Stimulated activated naive CD8-positive, alpha-beta T cell treated with anti-CD3 and anti-CD28 coated beads, Interleukin-15, amount 100 ng/mL, for 72 hours (primary cell): ENCODE measurements around the gene PASK.
A peak's percentile ranks its signal among the peaks of the same experiment; 100 is the strongest.

Experiments used
- ATAC-seq: fragments of 150-1000 bp; cut with Tn5 transposase; 2 replicates; pipeline ENCODE4 v1.10.0; 2021; ENCODE audit warnings: mild to moderate bottlenecking, moderate library complexity
- DNase-seq, 2 donors: peaks; one replicate each; pipeline ENCODE4 v3.0.0; 2021 to 2022
- H3K27ac Mint-ChIP-seq, 2 donors: one replicate each; pipeline ENCODE4 v1.8.0; 2022; ENCODE audit warnings: mild to moderate bottlenecking in 2 of 2, mixed read lengths in 2 of 2, moderate library complexity in 2 of 2
- H3K27me3 Mint-ChIP-seq: one replicate; pipeline ENCODE4 v1.8.0; 2022; ENCODE audit warnings: mixed read lengths
- H3K4me1 Mint-ChIP-seq: one replicate; pipeline ENCODE4 v1.8.0; 2022; ENCODE audit warnings: mild to moderate bottlenecking, mixed read lengths
- H3K4me3 Mint-ChIP-seq, 2 donors: one replicate each; pipeline ENCODE4 v1.8.0; 2022; ENCODE audit warnings: mild to moderate bottlenecking in 2 of 2, mixed read lengths in 2 of 2, moderate library complexity in 1 of 2
- H3K9me3 Mint-ChIP-seq, 2 donors: one replicate each; pipeline ENCODE4 v1.8.0; 2022; ENCODE audit warnings: mixed read lengths in 2 of 2

PASK gene

GRCh38 chr2:241157841-241158545 lies 8.7 kb upstream of the PASK start:
- H3K27me3 Mint-ChIP-seq = no peaks in the 10 kb centered on the region
- peaks cover 16% of the 10 kb centered on the region for H3K4me1 Mint-ChIP-seq
- ATAC-seq (no peak), DNase-seq (no peak)
- H3K4me3 Mint-ChIP-seq = no peak overlapping the region
- H3K27ac Mint-ChIP-seq = no peak overlapping the region
- no peaks in the 10 kb centered on the region for H3K9me3 Mint-ChIP-seq

DNA sequence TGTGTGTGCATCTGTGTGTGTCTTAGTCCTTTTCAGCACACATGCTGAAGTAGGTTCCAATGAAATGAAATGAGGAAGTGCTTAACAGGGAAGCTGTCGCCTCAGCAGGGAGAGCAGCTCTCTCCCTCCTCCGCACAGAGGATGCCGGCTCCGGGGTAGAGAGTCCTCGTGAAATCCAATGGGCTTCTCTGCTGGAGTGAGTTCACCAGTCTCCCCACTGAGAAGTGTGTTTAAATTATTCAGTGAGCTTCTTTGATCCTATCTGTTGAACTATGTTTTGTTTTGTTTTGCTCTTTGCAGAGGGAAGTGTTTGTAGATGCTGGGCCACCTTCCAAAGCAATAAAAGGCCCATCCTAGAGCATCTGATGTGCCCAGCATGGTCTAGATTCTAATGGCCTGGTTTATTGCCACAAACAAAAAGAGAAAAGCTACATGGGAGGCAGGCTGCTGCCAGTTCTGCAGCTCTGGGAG lies 7.7 kb upstream of the PASK start:
- H3K9me3 Mint-ChIP-seq = no peaks in the 10 kb centered on the region
- no peak overlapping the region for H3K4me3 Mint-ChIP-seq
- peaks cover 24% of the 10 kb centered on the region for H3K4me1 Mint-ChIP-seq
- H3K27ac Mint-ChIP-seq = no peak overlapping the region
- no peaks in the 10 kb centered on the region for H3K27me3 Mint-ChIP-seq
- no peak for DNase-seq
- ATAC-seq = no peak

- H3K27me3 Mint-ChIP-seq = no peaks in the 10 kb centered on the region
- DNase-seq (no peak), ATAC-seq (no peak)
- H3K27ac Mint-ChIP-seq = no peak overlapping the region
- peaks cover 34% of the 10 kb centered on the region for H3K4me1 Mint-ChIP-seq
- H3K9me3 Mint-ChIP-seq = no peaks in the 10 kb centered on the region
- H3K4me3 Mint-ChIP-seq = no peak overlapping the region
These were observed 6.7 kb upstream of the PASK start for GRCh38 chr2:241155936-241156335.

- Mint-ChIP-seq H3K27ac (no peak overlapping the region), H3K9me3 (no peaks in the 10 kb centered on the region), H3K27me3 (no peaks in the 10 kb centered on the region), H3K4me1 (peaks cover 41% of the 10 kb centered on the region), H3K4me3 (no peak overlapping the region)
- ATAC-seq (no peak), DNase-seq (no peak)
These were observed 5.6 kb upstream of the PASK start for GRCh38 chr2:241154915-241155314.

DNA sequence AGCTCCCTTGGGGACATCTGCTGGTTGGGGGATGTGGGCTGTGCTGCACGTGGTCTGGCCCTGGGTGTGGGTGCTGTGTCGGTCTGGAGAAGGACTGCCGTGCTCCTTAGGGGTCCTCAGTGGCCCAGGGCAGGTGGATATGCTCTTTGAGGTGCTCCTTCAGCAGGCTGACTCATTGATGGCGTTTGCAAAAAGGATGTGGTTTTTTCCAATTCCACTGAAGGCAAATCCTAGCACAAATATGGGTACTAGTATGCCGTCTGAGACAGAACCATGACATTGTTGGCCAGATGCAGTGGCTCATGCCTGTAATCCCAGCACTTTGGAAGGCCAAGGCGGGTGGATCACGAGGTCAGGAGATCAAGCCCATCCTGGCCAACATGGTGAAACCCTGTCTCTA lies 4.3 kb upstream of the PASK start:
- Mint-ChIP-seq H3K27ac (no peak overlapping the region), H3K4me1 (peaks cover 42% of the 10 kb centered on the region), H3K9me3 (no peaks in the 10 kb centered on the region), H3K4me3 (no peak overlapping the region), H3K27me3 (no peaks in the 10 kb centered on the region)
- ATAC-seq = no peak
- DNase-seq = no peak

GRCh38 chr2:241151934-241152660 lies 2.8 kb upstream of the PASK start:
- Mint-ChIP-seq H3K27me3 (no peaks in the 10 kb centered on the region), H3K27ac (peak overlapping the region in 1 of 2 donors; percentile 19), H3K4me1 (peaks cover 51% of the 10 kb centered on the region), H3K9me3 (no peaks in the 10 kb centered on the region), H3K4me3 (peak overlapping the region in 1 of 2 donors; percentile 96)
- DNase-seq (no peak), ATAC-seq (no peak)

DNA sequence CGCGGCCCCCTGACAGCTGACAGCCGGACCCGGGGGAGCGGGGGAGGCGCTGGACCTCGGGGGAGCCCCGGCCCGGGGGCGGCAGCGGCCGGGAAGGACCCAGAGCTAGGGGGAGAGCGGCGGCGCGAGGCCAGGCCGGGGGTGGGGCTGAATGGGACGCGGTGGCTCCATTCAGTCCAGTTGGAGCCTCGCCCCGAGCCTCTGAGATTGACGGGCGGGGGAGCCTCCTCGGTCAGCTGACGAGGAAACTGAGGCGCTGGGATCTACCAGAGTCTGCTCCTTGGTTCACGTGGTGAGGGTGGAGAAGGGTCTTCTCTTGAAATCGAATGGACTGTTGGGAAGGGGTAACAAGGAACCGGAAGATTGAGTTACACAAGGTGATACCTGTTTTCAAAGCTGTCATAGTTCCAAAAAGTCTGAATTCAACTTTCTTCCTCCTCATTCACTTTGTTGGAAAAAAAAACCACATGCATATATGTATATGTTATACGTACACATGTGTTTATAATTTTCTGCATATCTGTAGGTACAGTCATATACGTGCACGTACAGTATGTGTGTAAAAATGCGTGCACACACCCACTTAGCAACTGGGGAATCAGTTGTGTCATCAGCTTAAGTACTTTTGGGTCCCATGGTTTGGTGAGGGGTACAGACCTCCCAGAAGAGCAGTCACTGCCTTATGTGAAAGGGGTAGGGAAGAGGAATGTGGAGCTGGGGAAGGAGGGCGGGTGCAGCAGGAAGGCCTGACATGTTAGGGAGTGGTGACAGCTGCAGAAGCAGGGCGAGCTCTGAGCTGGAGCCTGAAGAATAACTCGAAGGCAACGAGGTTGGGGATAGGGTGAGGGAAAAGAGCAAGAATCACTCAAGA lies 1.6 kb upstream of the PASK start:
- DNase-seq = no peak
- H3K27ac Mint-ChIP-seq = peak overlapping the region; percentile 77 to 93
- no peaks in the 10 kb centered on the region for H3K27me3 Mint-ChIP-seq
- H3K4me1 Mint-ChIP-seq = peaks cover 49% of the 10 kb centered on the region
- H3K4me3 Mint-ChIP-seq = peak overlapping the region; percentile 85 to 96
- H3K9me3 Mint-ChIP-seq = no peaks in the 10 kb centered on the region
- peak; percentile 8 for ATAC-seq

DNA sequence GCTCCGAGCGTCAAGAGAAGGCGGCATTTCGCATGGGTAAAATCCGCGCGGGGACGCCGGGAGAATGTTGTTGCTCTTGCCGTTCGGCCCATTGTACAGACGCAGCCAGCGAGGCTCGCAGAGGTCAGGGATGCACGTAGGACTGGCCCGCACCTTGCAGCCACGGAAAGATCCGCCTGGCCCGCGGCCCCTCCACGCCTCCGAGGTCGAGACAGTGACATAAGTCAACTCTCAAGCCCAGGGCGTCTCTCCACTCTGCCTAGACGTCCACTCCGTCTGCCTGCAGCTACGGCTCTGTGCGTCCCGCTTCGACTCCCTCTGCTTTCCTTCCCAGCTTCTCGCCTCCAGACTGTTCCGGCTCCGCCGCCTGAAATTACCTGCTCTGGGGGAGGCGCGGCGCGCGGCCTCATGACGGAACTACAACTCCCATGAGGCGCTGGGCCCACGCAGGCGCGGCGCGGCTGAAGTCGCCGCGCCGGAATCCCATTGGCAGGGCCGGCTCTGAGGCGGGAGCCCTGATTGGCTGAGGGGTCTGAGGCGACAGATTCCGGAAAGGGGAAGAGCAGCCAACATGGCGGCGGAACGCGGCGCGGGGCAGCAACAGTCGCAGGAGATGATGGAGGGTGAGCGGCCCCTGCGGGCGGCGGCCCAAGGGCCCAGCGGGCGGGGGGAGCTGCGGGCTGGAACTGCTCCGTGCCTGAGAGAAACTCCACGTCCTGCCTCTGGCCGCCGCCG lies 820 bp upstream of the PASK start, which contains the start of gene PPP1R7:
Gene PPP1R7 (plus strand): TSS at position 543 of the 735 bp plus-strand sequence. CDS start 29 bp downstream, at position 572.
- peak; percentile 92 to 95 for DNase-seq
- peaks cover 49% of the 10 kb centered on the region for H3K4me1 Mint-ChIP-seq
- no peaks in the 10 kb centered on the region for H3K9me3 Mint-ChIP-seq
- H3K27me3 Mint-ChIP-seq = no peaks in the 10 kb centered on the region
- peak within 1 kb of the TSS; percentile 85 to 96 for H3K4me3 Mint-ChIP-seq
- peak; percentile 82 for ATAC-seq
- H3K27ac Mint-ChIP-seq = peak within 1 kb of the TSS; percentile 92 to 93

DNA sequence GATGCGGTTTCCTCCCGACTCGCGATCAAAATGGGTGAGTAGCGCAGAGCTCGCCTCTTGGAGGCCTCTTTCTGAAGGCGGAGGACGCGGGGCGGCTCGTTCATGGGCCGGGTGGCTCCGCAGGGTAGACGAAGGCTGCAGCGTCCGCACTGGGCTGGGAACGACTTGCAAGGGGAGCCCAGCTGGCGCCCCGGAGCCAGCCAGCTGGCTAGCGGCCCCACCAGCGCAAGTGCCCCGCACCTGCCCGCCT lies 328 bp upstream of the PASK start:
- no peak for DNase-seq

DNA sequence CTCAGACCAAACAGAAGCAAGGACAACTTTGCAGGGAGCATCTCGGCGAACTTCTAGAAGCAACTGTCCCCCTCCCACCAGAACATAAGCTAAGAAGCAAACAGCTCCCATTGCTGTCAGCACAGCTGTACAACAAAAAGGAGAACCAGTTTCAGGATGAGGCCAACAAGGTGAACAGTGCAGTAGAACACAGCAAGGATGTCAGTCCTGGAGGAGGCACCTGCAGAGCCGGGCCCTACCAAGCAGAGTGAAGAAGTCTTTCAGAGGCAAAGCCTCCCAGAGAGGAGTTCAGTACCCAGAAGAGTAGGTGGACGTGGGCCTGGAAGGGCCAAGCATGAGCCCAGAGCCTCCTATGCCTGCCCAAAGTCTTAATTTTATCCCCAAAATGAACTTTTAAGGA lies 1.0 kb downstream of the PASK start:
- H3K27ac Mint-ChIP-seq = peak overlapping the region in 1 of 2 donors; percentile 89
- no peaks in the 10 kb centered on the region for H3K9me3 Mint-ChIP-seq
- ATAC-seq (no peak), DNase-seq (no peak)
- peak overlapping the region; percentile 85 to 96 for H3K4me3 Mint-ChIP-seq
- H3K4me1 Mint-ChIP-seq = peaks cover 44% of the 10 kb centered on the region
- H3K27me3 Mint-ChIP-seq = no peaks in the 10 kb centered on the region

More for the DNA sequence above, 328 bp upstream of the PASK start:
- no peaks in the 10 kb centered on the region for H3K27me3 Mint-ChIP-seq
- peak overlapping the region; percentile 85 to 96 for H3K4me3 Mint-ChIP-seq
- peak; percentile 40 for ATAC-seq
- peak overlapping the region; percentile 72 to 92 for H3K27ac Mint-ChIP-seq
- peaks cover 49% of the 10 kb centered on the region for H3K4me1 Mint-ChIP-seq
- no peaks in the 10 kb centered on the region for H3K9me3 Mint-ChIP-seq

DNA sequence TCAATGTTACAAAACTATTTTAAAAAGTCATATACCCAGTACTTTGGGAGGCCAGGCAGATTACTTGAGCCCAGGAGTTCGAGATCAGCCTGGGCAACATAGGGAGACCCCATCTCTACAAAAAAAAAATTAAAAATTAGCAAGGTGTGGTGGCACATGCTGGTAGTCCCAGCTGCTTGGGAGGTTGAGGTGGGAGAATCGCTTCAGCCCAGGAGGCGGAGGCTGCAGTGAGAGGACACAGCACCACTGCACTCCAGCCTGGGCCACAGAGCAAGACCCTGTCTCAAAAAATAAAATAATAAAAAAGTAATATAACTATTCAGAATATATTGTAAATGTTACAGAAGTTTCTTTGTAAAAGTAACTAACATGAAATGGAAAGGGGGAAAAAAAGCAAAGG lies 1.9 kb downstream of the PASK start:
- ATAC-seq (no peak), DNase-seq (no peak)
- Mint-ChIP-seq H3K4me3 (peak overlapping the region in 1 of 2 donors; percentile 96), H3K27ac (no peak overlapping the region), H3K4me1 (peaks cover 37% of the 10 kb centered on the region), H3K9me3 (no peaks in the 10 kb centered on the region), H3K27me3 (no peaks in the 10 kb centered on the region)

- H3K9me3 Mint-ChIP-seq = no peaks in the 10 kb centered on the region
- peaks cover 26% of the 10 kb centered on the region for H3K4me1 Mint-ChIP-seq
- DNase-seq = no peak
- no peak for ATAC-seq
- no peak overlapping the region for H3K27ac Mint-ChIP-seq
- no peaks in the 10 kb centered on the region for H3K27me3 Mint-ChIP-seq
- peak overlapping the region in 1 of 2 donors; percentile 11 for H3K4me3 Mint-ChIP-seq
These were observed 3.0 kb downstream of the PASK start for GRCh38 chr2:241146286-241146685.

GRCh38 chr2:241142593-241142992 lies 6.7 kb downstream of the PASK start:
- H3K9me3 Mint-ChIP-seq = no peaks in the 10 kb centered on the region
- ATAC-seq (no peak), DNase-seq (no peak)
- no peaks in the 10 kb centered on the region for H3K27me3 Mint-ChIP-seq
- peaks cover 5% of the 10 kb centered on the region for H3K4me1 Mint-ChIP-seq
- no peak overlapping the region for H3K27ac Mint-ChIP-seq
- no peak overlapping the region for H3K4me3 Mint-ChIP-seq

GRCh38 chr2:241142063-241142462 lies 7.2 kb downstream of the PASK start:
- peak overlapping the region in 1 of 2 donors; percentile 41 for H3K27ac Mint-ChIP-seq
- peaks cover 5% of the 10 kb centered on the region for H3K4me1 Mint-ChIP-seq
- H3K4me3 Mint-ChIP-seq = no peak overlapping the region
- no peaks in the 10 kb centered on the region for H3K9me3 Mint-ChIP-seq
- H3K27me3 Mint-ChIP-seq = no peaks in the 10 kb centered on the region
- DNase-seq (no peak), ATAC-seq (no peak)

DNA sequence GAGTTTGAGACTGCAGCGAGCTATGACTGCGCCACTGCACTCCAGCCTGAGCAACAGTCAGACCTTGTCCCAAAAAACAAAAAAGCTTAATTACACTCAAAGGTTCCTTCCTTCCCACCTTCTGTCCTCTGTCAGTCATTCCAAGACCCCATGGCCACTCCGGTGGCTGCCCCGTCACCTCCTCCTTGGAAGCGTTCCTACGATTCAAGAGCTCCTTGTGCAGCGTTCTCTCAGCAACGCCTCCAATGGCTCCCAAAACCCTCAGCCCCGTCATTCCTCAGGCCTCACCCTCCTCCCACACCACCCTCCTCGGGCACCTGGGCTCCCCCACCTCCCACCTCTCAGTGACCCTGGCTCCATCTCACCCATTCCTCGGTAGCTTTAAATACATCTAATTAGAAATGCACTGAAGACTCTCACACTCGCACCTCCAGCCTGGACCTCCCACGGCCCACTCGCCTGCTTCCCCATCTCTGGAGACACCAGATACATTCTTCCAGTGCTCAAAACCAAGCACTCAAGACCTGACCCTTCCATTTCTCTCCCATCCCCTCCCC lies 8.0 kb downstream of the PASK start:
- H3K4me1 Mint-ChIP-seq = no peaks in the 10 kb centered on the region
- H3K9me3 Mint-ChIP-seq = no peaks in the 10 kb centered on the region
- DNase-seq (no peak), ATAC-seq (no peak)
- no peaks in the 10 kb centered on the region for H3K27me3 Mint-ChIP-seq
- no peak overlapping the region for H3K4me3 Mint-ChIP-seq
- H3K27ac Mint-ChIP-seq = peak overlapping the region in 1 of 2 donors; percentile 52
